Astrocyte of the spinal cord (primary cell): Measurements from ENCODE around the gene KASH5.

ENCODE experiments used
- DNase-seq: peaks from one replicate; pipeline ENCODE4 v3.0.0; 2011; ENCODE audit warnings: low read depth, low spot score
- H3K4me3 ChIP-seq: 2 replicates; pipeline ENCODE4 v1.5.1; 2011; ENCODE audit warnings: low read depth, mild to moderate bottlenecking, low read length, moderate library complexity
- in situ Hi-C: cut with HindIII; loops from 2 replicates; pipeline ENCODE4 v1.10.0; 2017; ENCODE audit warnings: low sequenced_read_pairs
- TF ChIP-seq, protein P1 (sequence below): IDR thresholded peaks from 2 replicates; pipeline ENCODE4 v1.5.1; 2012; ENCODE audit warnings: low read depth, mild to moderate bottlenecking, low read length, inconsistent platforms

KASH5 gene

DNA sequence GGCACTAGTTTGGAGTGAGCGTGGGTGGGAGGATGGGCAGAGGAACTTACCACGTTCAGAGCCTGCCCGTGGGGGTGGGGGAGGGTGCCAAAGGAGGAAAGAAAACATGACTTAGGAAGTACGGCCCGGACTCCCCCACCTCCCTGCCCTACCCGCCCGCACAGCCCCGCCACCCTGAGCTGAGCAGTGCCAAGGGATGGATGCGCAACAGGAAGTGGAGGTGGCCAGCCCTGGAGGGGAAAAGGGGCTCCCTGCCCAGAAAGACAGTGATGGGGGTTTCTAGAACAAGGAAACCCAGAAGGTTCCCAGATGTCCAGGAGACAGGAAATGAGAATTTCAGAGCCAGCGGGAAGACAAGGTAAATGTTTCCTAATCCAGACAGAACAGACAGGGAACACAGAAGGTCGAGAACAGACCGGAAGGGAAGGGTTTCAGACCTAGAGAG is 32.1 kb upstream of the KASH5 start:
- in situ Hi-C loops, result no loop called here
- no peak for DNase-seq
- H3K4me3 ChIP-seq, result no peak overlapping the region
- TF ChIP-seq, protein P1, sequence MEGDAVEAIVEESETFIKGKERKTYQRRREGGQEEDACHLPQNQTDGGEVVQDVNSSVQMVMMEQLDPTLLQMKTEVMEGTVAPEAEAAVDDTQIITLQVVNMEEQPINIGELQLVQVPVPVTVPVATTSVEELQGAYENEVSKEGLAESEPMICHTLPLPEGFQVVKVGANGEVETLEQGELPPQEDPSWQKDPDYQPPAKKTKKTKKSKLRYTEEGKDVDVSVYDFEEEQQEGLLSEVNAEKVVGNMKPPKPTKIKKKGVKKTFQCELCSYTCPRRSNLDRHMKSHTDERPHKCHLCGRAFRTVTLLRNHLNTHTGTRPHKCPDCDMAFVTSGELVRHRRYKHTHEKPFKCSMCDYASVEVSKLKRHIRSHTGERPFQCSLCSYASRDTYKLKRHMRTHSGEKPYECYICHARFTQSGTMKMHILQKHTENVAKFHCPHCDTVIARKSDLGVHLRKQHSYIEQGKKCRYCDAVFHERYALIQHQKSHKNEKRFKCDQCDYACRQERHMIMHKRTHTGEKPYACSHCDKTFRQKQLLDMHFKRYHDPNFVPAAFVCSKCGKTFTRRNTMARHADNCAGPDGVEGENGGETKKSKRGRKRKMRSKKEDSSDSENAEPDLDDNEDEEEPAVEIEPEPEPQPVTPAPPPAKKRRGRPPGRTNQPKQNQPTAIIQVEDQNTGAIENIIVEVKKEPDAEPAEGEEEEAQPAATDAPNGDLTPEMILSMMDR, result no peak

DNA sequence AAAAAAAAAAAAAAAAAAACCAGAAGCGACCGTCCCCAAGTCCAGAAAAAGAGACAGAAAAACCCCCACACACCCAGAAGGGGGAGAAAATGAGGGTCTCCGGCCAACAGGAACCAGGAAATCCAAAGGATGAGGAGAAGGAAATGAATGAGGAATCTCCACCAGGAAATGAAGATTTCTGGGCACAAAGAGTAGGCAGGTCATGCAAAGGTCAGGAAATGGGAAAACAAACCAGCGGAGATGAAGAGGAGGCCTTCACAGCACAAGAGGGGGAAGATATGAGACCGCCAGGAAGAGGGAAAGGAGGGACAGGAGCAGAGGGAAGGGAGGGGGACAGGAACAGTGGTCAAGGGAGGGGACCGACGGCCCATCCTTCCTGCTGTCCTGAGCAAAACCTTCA is 31.7 kb upstream of the KASH5 start:
- in situ Hi-C loops, result no loop called here
- DNase-seq, result no peak
- TF ChIP-seq, protein P1, result no peak
- H3K4me3 ChIP-seq, result no peak overlapping the region

DNA sequence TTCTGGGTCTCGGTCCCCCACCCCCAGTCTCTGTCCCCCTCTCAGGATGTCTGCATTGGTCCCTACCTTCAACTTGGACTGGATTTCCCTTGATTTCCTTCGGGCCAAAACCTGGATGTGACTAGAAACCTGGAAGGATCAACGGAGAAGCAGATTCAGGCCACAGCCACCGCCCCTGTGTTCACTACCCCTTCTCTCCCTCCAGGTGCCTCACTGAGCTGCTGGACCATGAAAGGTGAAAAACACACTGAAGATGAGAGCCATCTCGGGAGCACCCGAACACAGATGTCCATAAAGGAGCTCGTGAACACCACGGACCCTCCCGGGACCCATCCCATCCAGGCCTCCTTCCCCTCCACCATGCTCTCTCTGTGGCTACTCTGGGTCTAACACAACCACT is 30.9 kb upstream of the KASH5 start:
- TF ChIP-seq, protein P1, result no peak
- no peak overlapping the region for H3K4me3 ChIP-seq
- in situ Hi-C loops, result no loop called here
- no peak for DNase-seq

DNA sequence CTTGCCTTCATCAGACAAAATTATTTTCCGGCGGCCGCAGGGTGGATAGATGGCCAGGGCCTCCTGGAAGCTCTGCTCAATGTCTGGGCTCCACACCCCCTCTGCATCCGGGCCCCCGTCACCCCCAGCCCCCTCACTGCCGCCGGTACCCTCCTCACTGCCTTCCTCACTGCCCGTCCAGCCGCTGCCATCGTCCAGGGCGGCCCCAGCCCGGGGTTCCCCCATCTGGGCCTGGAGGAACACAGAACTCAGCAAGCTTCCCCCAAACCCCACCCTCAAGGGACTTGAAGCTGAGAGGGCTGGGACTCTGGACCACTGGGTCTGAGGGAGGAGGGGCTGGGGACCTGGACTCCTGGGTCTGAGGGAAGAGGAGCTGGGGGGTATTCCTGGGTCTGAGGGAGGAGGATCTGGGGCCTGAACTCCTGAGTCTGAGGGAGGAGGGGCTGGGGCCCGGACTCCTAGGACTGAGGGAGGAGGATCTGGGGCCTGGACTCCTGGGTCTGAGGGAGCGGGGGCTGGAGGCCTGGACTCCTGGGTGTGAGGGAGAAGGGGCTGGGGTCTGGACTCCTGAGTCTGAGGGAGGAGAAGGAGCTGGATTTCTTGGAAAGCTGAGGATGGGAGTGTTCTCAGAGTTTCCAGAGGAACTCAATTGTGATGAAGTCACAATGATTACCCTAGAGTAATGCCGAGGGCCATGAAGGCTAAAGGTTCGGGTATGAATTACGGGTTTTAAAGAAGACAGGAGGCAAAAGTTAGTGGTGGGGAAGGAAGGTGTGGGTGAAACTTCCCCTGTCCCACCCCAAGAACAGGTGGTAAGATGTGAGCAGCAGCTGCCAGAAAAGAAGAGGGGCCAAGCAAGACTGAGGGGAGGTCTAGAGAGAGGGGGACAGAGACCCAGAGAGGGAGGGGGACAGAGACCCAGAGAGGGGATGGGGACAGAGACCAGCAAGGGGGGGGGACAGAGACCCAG is 27.9 kb upstream of the KASH5 start:
- DNase-seq, result no peak
- peak overlapping the region; percentile 96 for H3K4me3 ChIP-seq
- TF ChIP-seq, protein P1, result no peak
- in situ Hi-C loops, result no loop called here

DNA sequence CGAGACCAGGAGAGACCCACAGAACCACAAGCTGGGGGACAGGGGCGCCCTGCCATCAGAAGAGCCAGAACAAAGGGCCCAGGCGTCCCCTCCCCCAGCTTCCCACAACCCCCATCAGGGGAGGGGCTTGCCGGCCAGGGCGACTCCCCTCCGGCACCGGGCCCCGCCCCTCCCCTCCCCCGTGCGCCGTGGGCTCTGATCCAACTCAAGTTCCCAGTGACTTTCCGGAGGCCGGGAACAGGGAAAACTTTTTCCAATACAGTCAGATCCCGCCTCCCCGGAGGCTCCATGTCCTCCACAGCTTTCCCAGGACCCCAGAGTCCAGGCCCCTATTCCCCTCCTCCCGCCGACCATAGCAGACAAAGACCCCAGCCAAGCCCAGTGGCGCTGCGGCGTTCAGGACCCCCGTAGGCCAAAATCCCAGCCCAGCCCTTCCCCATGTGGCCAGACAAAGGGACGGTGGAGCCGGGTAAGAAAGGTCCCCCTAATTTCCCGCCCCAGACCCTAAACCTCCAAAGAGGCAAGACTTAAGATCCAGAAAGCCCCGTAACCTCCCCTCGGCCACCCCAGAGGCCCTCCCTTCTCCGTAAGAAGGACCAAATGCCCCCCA is 26.5 kb upstream of the KASH5 start:
- in situ Hi-C loops, result no loop called here
- peak overlapping the region; percentile 96 for H3K4me3 ChIP-seq
- peak; percentile 89 for DNase-seq
- TF ChIP-seq, protein P1, result no peak

DNA sequence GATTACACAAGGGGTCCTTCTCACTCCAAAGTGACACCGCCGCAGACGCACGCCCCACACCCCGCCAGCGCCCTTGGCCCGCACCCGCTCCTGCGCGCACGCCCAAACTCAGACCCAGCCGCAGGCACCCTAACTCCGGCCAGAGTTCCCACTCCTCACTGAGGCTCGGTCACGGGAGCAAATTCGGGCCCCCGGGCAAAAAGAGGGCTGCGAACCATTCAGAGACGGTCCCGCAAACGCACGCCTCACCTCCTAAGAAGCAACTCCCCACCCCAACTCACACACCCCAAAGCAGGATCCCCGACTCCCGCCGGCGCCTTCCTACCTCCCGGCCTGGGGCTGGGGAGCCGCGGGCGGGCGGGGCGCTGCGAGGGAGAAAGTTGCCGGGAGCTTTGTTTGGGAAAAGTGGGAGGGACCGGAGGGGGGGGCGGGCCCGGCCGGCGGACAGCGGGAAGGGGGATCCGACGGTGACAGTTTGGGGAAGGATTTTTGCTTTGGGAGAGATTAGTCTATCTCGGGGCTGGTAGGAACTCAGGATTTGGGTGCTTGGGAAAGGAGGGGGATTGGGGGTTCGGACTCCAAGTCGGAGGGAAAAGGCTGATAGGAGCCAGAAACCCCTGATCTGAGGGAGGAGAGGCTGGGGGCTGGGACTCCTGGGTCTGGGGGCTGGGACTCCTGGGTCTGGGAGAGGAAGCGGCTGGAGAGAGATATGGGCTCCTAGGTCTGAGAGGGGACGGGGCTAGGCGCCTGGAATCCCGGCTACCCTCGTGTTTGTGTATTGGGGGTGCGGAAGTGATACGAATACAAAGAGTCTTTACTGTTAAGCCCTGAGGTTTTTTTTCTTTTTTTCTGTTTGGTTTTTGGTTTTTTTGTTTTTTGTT is 25.8 kb upstream of the KASH5 start, which contains the start of gene TEAD2:
Gene TEAD2 (minus strand): TSS at position 369 of the 881 bp plus-strand sequence. CDS start 2,341 bp downstream, outside the sequence.
- DNase-seq, result peak; percentile 56
- H3K4me3 ChIP-seq, result peak within 1 kb of the TSS; percentile 96
- TF ChIP-seq, protein P1, result no peak
- in situ Hi-C loops, result no loop called here
